Smooth muscle cell (in vitro differentiated cells): ENCODE results near the gene GALNT4. TPM values are rescaled to one million over a fixed set of nuclear protein-coding genes. Genes with fewer than 3 reads are reported as not detected.

Source experiments
- DNase-seq: peaks from one replicate; lab custom pipeline; 2025; ENCODE audit not compliant: unreplicated experiment; lab: John Stamatoyannopoulos, UW
- H2AFZ ChIP-seq: fragments of 200-600 bp; sonication (generic); 2 replicates; pipeline ENCODE4 v1.6.0; 2016; ENCODE audit warnings: antibody characterized with exemption, low read depth, mild to moderate bottlenecking
- H3F3A ChIP-seq: fragments of 200-600 bp; sonication (generic); 2 replicates; pipeline ENCODE4 v1.6.0; 2017; ENCODE audit warnings: antibody characterized with exemption, low read depth
- H3K27ac ChIP-seq: fragments of 200-600 bp; sonication (generic); 2 replicates; pipeline ENCODE4 v1.5.1; 2016; ENCODE audit warnings: low read depth, mild to moderate bottlenecking
- H3K27me3 ChIP-seq: fragments of 200-600 bp; sonication (generic); 2 replicates; pipeline ENCODE4 v1.6.1; 2016; ENCODE audit warnings: low read depth, mild to moderate bottlenecking
- H3K36me3 ChIP-seq: fragments of 200-600 bp; sonication (generic); 2 replicates; pipeline ENCODE4 v1.5.1; 2016; ENCODE audit warnings: low read depth
- H3K4me1 ChIP-seq: fragments of 200-600 bp; sonication (generic); 2 replicates; pipeline ENCODE4 v1.5.1; 2016; ENCODE audit warnings: low read depth
- H3K4me2 ChIP-seq: fragments of 200-600 bp; sonication (generic); 2 replicates; pipeline ENCODE4 v1.6.0; 2016; ENCODE audit warnings: mild to moderate bottlenecking
- H3K4me3 ChIP-seq: fragments of 200-600 bp; sonication (generic); 2 replicates; pipeline ENCODE4 v1.5.1; 2016; ENCODE audit warnings: mild to moderate bottlenecking
- H3K79me2 ChIP-seq: fragments of 200-600 bp; sonication (generic); 2 replicates; pipeline ENCODE4 v1.6.0; 2016; ENCODE audit warnings: low read depth, mild to moderate bottlenecking
- H3K9ac ChIP-seq: fragments of 200-600 bp; sonication (generic); 2 replicates; pipeline ENCODE4 v1.6.0; 2016; ENCODE audit warnings: low read depth
- H3K9me3 ChIP-seq: fragments of 200-600 bp; sonication (generic); replicated peaks from 2 replicates; pipeline ENCODE4 v1.5.1; 2016; ENCODE audit warnings: low read depth
- H4K20me1 ChIP-seq: fragments of 200-600 bp; sonication (generic); 2 replicates; pipeline ENCODE4 v1.6.0; 2016; ENCODE audit warnings: low read depth
- WGBS: methylation state at CpG from one replicate; pipeline ENCODE4 v1.1.7; 2016; ENCODE audit warnings: low lambda C conversion rate; 5-methylcytosine and 5-hydroxymethylcytosine counted together
- polyA plus RNA-seq: library from polyadenylated mRNA; unstranded; fragments of >200 nt; fragmentation: Nextera tagmentation; extraction: Ambion mirVana; gene quantifications from 2 replicates; pipeline ENCODE4 v1.2.1, GENCODE V29; 2016
- total RNA-seq: library from RNA; depleted of rRNA; stranded (reverse); fragments of >200 nt; gene quantifications from 2 replicates; pipeline ENCODE4 v1.2.3, GENCODE V29; 2014
- TF ChIP-seq, protein P1 (sequence below): fragments of 200-600 bp; sonication (generic); IDR thresholded peaks from 2 replicates; pipeline ENCODE4 v1.5.1; 2017; ENCODE audit warnings: borderline replicate concordance, mild to moderate bottlenecking, antibody characterized with exemption; ENCODE audit not compliant: insufficient read depth, poor library complexity, severe bottlenecking

Gene GALNT4
- total and polyA plus RNA-seq, 2 experiments from 2014 or later: 2.3 to 3.6 TPM

DNA sequence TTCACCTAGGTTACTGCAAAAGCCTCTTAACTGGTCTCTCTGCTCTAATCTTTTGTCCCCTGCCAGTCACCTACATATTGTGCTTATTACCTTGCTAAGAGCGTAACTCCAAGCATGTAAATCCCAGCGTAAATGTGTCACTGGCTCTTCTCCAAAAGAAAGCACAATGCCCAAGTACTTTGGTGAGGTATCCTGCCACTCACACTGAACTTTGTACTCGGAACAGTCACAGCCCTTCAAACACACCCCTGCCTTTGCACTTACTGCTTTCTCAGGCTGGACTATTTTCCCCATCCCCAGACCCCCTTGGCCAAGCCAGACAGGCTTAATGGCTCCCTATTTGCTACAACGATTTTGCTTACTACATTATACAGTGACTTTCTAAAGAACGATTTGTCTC, 31.7 kb downstream of the GALNT4 start:
- H2AFZ ChIP-seq: no peak overlapping the region
- H3F3A ChIP-seq: no peaks in the 10 kb centered on the region
- no peak overlapping the region for H3K4me3 ChIP-seq
- H3K27ac ChIP-seq: no peak overlapping the region
- TF ChIP-seq, protein P1, sequence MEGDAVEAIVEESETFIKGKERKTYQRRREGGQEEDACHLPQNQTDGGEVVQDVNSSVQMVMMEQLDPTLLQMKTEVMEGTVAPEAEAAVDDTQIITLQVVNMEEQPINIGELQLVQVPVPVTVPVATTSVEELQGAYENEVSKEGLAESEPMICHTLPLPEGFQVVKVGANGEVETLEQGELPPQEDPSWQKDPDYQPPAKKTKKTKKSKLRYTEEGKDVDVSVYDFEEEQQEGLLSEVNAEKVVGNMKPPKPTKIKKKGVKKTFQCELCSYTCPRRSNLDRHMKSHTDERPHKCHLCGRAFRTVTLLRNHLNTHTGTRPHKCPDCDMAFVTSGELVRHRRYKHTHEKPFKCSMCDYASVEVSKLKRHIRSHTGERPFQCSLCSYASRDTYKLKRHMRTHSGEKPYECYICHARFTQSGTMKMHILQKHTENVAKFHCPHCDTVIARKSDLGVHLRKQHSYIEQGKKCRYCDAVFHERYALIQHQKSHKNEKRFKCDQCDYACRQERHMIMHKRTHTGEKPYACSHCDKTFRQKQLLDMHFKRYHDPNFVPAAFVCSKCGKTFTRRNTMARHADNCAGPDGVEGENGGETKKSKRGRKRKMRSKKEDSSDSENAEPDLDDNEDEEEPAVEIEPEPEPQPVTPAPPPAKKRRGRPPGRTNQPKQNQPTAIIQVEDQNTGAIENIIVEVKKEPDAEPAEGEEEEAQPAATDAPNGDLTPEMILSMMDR: no peak
- H3K4me1 ChIP-seq: no peaks in the 10 kb centered on the region
- no peaks in the 10 kb centered on the region for H3K79me2 ChIP-seq
- H3K9ac ChIP-seq: no peak overlapping the region
- no peak for DNase-seq
- H3K4me2 ChIP-seq: no peak overlapping the region
- 84% methylated on average over 5 of the region's 5 CpGs for WGBS
- H3K27me3 ChIP-seq: no peaks in the 10 kb centered on the region
- no peaks in the 10 kb centered on the region for H3K9me3 ChIP-seq
- no peaks in the 10 kb centered on the region for H4K20me1 ChIP-seq
- no peaks in the 10 kb centered on the region for H3K36me3 ChIP-seq

DNA sequence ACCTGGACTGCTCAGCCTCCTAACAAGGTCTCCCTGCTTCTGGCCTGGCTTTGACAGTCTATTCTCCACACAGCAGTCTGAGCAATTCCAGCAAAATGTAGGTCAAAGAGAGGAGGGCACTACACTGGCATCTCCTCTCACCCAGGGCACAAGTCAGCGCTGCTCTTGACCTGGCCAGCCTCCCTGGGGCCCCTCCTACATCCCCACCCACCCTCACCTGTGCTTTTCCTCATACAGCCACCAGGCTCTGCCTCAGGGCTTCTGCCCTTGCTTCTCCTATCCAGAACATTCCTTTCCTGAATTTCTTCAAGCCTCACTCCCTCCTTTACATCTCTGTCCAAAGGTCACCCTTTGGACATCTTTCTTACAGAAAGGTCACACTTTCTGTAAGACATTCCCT, 33.7 kb downstream of the GALNT4 start:
- Histone ChIP-seq H3K4me1 (no peaks in the 10 kb centered on the region), H3K9ac (no peak overlapping the region), H2AFZ (no peak overlapping the region), H3K79me2 (no peaks in the 10 kb centered on the region), H3K4me2 (no peak overlapping the region), H3K4me3 (no peak overlapping the region), H3F3A (no peaks in the 10 kb centered on the region), H3K27me3 (no peaks in the 10 kb centered on the region), H3K9me3 (no peaks in the 10 kb centered on the region), H3K36me3 (no peaks in the 10 kb centered on the region), H3K27ac (no peak overlapping the region), H4K20me1 (no peaks in the 10 kb centered on the region)
- 100% methylated on average over 1 of the region's 1 CpG for WGBS
- DNase-seq: no peak
- TF ChIP-seq, protein P1: no peak

DNA sequence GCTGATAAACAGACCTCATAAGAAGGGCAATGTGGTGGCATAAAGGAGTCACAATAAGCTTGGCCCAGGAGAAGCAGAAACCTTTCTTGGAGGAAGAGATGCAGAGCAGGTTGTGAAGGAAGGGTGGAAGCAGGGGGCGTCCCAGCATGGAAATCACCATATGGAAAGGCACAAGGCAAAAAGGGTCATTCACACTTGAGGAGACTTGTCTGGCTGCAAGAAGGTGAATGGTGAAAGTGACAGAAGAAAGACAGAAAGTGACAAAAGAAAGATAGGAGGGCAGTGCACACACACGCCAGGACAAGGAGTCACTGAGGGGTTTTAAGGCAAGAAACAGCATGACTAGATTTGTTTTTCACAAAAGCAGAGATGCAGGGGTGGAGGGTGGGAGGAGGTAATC, 38.3 kb downstream of the GALNT4 start:
- no peaks in the 10 kb centered on the region for H3K9me3 ChIP-seq
- H3K27ac ChIP-seq: no peak overlapping the region
- no peak overlapping the region for H3K4me2 ChIP-seq
- no peak for DNase-seq
- WGBS: 80% methylated on average over 2 of the region's 2 CpGs
- no peak overlapping the region for H2AFZ ChIP-seq
- H4K20me1 ChIP-seq: no peaks in the 10 kb centered on the region
- no peaks in the 10 kb centered on the region for H3F3A ChIP-seq
- no peaks in the 10 kb centered on the region for H3K79me2 ChIP-seq
- no peaks in the 10 kb centered on the region for H3K4me1 ChIP-seq
- no peaks in the 10 kb centered on the region for H3K36me3 ChIP-seq
- H3K4me3 ChIP-seq: no peak overlapping the region
- H3K27me3 ChIP-seq: no peaks in the 10 kb centered on the region
- TF ChIP-seq, protein P1: no peak
- no peak overlapping the region for H3K9ac ChIP-seq

DNA sequence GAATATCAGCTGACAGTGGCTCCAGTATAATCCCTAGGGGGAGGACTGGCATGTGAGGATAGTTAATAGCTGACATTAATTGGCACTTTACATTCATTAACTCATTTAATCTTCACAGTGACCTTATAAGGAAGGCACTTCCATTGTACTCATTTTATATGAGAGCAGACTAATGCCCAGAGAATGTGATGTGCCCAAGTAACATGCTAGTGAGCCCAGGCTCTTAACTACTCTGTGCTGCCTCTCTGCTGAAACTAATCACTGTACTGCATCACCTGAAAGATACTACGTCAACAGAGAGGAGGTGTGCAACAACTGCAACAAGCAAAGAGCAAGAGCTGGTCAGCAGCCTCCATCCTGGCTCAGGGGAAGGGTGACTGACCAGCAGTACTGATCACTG, 40.1 kb downstream of the GALNT4 start:
- no peak overlapping the region for H3K27ac ChIP-seq
- no peaks in the 10 kb centered on the region for H3K9me3 ChIP-seq
- no peaks in the 10 kb centered on the region for H3K79me2 ChIP-seq
- TF ChIP-seq, protein P1: no peak
- no peaks in the 10 kb centered on the region for H4K20me1 ChIP-seq
- H3K4me2 ChIP-seq: no peak overlapping the region
- H3K9ac ChIP-seq: no peak overlapping the region
- H3K27me3 ChIP-seq: no peaks in the 10 kb centered on the region
- H3K36me3 ChIP-seq: no peaks in the 10 kb centered on the region
- H2AFZ ChIP-seq: no peak overlapping the region
- H3F3A ChIP-seq: no peaks in the 10 kb centered on the region
- no peaks in the 10 kb centered on the region for H3K4me1 ChIP-seq
- no peak overlapping the region for H3K4me3 ChIP-seq
- no peak for DNase-seq
- 76% methylated on average over 1 of the region's 1 CpG for WGBS
